Psoas muscle (tissue), 8 donors: ENCODE measurements around the gene SDCCAG8. TPM values are rescaled to one million over a fixed set of nuclear protein-coding genes. Genes with fewer than 3 reads are reported as not detected.

Experiments
- ATAC-seq, 4 donors: fragments of 200-7000 bp; cut with Tn5 transposase; one replicate each; pipeline ENCODE4 v1.9.1; 2020; ENCODE audit warnings: moderate library complexity in 3 of 4, mild to moderate bottlenecking in 2 of 4
- DNase-seq, 2 donors: peaks; one replicate each; pipeline ENCODE4 v3.0.0-alpha.2; 2020
- H3K27ac ChIP-seq: fragments of 200-600 bp; one replicate; pipeline ENCODE4 v1.8.0; 2022
- H3K27me3 ChIP-seq, 3 donors: fragments of 200-600 bp in 1 of 3; one replicate each; pipeline versions ENCODE4 v1.6.1 to v1.8.0; 2013 to 2022; ENCODE audit warnings: low read length in 2 of 3, mild to moderate bottlenecking in 2 of 3, moderate library complexity in 1 of 3; ENCODE audit not compliant: insufficient read depth in 3 of 3
- H3K36me3 ChIP-seq, 2 donors: fragments of 200-600 bp in 1 of 2; one replicate each; pipeline versions ENCODE4 v1.6.1 to v1.8.0; 2013 to 2022; ENCODE audit warnings: low read depth in 1 of 2, mild to moderate bottlenecking in 1 of 2, moderate library complexity in 1 of 2; ENCODE audit not compliant: insufficient read depth in 1 of 2
- H3K4me1 ChIP-seq: fragments of 200-600 bp; one replicate; pipeline ENCODE4 v1.8.0; 2022
- H3K4me3 ChIP-seq: fragments of 200-600 bp; one replicate; pipeline ENCODE4 v1.8.0; 2022; ENCODE audit warnings: mild to moderate bottlenecking
- H3K9me3 ChIP-seq: fragments of 200-600 bp; one replicate; pipeline ENCODE4 v1.8.0; 2022
- CTCF ChIP-seq: fragments of 200-600 bp; IDR thresholded peaks from one replicate; pipeline ENCODE4 v1.8.0; 2022; ENCODE audit warnings: antibody characterized with exemption
- WGBS, 3 donors: extraction: QIAGEN DNeasy Blood & Tissue Kit; methylation state at CpG; one replicate each; pipeline versions ENCODE4 v1.1.6 to v1.1.7; 2013; 5-methylcytosine and 5-hydroxymethylcytosine counted together
- intact Hi-C, 2 donors: fragments of 100-400 bp; cut with DNase I; formaldehyde crosslinking; loops; one replicate each; pipeline versions ENCODE4 v1.11.0 to v1.14.2; 2022
- polyA plus RNA-seq, 3 donors: library from polyadenylated mRNA; stranded (reverse); fragments of 200-250 nt; gene quantifications; one replicate each; pipeline ENCODE4 v1.2.3, GENCODE V29; 2013
- total RNA-seq, 4 donors: library from RNA; stranded (reverse); fragmentation: NEBNext Ultra II Directional in 2 of 4; extraction: Animal tissue kit (Norgen Biotek cat#: 25700) in 2 of 4; gene quantifications; one replicate each; pipeline versions ENCODE4 v1.2.1 to v1.2.4, GENCODE V29; 2021 to 2023
- donor health status: healthy with polysubstance abuse.
- donor health status: DM: no; HTN: no; CAD: no; lungs with moderate emphysema.
- donor health status: Bipolar disorder and iron deficiency.
- donor health status: healthy.
- donor health status: DM: yes; HTN: yes; CAD: no.
- donor health status: DM: no; HTN: no; CAD: no.
- donor health status: DM: no; HTN: no; CAD: no.
- donor health status: DM: yes; HTN: yes; CAD: no.

SDCCAG8 gene
- total and polyA plus RNA-seq, 7 donors = 6.4 to 27.6 (median 20.9) TPM

GRCh38 chr1:243343970-243344937 is 88.4 kb downstream of the SDCCAG8 start:
- ATAC-seq = peak; percentile 40 to 76 (median 56)
- intact Hi-C loops = loop anchor here (2.0 to 10.0 kb wide), 5 partner anchors 65 to 931 kb away; no protein-coding TSS in a partner anchor
- peaks cover 0 to 68% of the 10 kb centered on the region in 2 donors for H3K36me3 ChIP-seq

GRCh38 chr1:243345205-243345604 is 89.4 kb downstream of the SDCCAG8 start:
- intact Hi-C loops = loop anchor here (2.0 to 10.0 kb wide), 3 partner anchors 64 to 930 kb away; no protein-coding TSS in a partner anchor
- WGBS, 3 donors = 76 to 80% (median 78%) methylated on average over 1 of the region's 1 CpG
- Histone ChIP-seq H3K27ac (no peak overlapping the region), H3K9me3 (no peaks in the 10 kb centered on the region), H3K36me3 (peaks cover 0 to 66% of the 10 kb centered on the region in 2 donors), H3K4me3 (no peak overlapping the region), H3K27me3 (no peaks in the 10 kb centered on the region), H3K4me1 (no peaks in the 10 kb centered on the region)
- ATAC-seq (no peak), DNase-seq (no peak)
- TF ChIP-seq CTCF = no peak

More at GRCh38 chr1:243343970-243344937, 88.4 kb downstream of the SDCCAG8 start:
- H3K27ac ChIP-seq = no peak overlapping the region
- WGBS, 3 donors = 58 to 63% (median 61%) methylated on average over 5 of the region's 5 CpGs
- no peaks in the 10 kb centered on the region for H3K27me3 ChIP-seq
- no peaks in the 10 kb centered on the region for H3K4me1 ChIP-seq
- no peaks in the 10 kb centered on the region for H3K9me3 ChIP-seq
- DNase-seq = no peak
- TF ChIP-seq CTCF = peak; percentile 75
- H3K4me3 ChIP-seq = no peak overlapping the region

GRCh38 chr1:243346016-243346415 is 90.2 kb downstream of the SDCCAG8 start:
- no peaks in the 10 kb centered on the region for H3K4me1 ChIP-seq
- DNase-seq = no peak
- H3K4me3 ChIP-seq = no peak overlapping the region
- H3K36me3 ChIP-seq = peaks cover 0 to 65% of the 10 kb centered on the region in 2 donors
- no peak overlapping the region for H3K27ac ChIP-seq
- 77 to 79% (median 78%) methylated on average over 3 of the region's 3 CpGs for WGBS, 3 donors
- H3K27me3 ChIP-seq = no peaks in the 10 kb centered on the region
- intact Hi-C loops = loop anchor here (2.0 to 10.0 kb wide), 3 partner anchors 37 to 929 kb away; no protein-coding TSS in a partner anchor
- no peak for TF ChIP-seq CTCF
- no peaks in the 10 kb centered on the region for H3K9me3 ChIP-seq
- no peak for ATAC-seq

- H3K9me3 ChIP-seq = no peaks in the 10 kb centered on the region
- no peak for DNase-seq
- no peak overlapping the region for H3K4me3 ChIP-seq
- no peak overlapping the region for H3K27ac ChIP-seq
- H3K4me1 ChIP-seq = no peaks in the 10 kb centered on the region
- intact Hi-C loops = loop anchor here (2.0 to 10.0 kb wide), 3 partner anchors 36 to 928 kb away; no protein-coding TSS in a partner anchor
- no peak for ATAC-seq
- no peak for TF ChIP-seq CTCF
- 91 to 94% (median 94%) methylated on average over 3 of the region's 3 CpGs for WGBS, 3 donors
- no peaks in the 10 kb centered on the region for H3K27me3 ChIP-seq
- H3K36me3 ChIP-seq = peaks cover 0 to 65% of the 10 kb centered on the region in 2 donors
Measured at GRCh38 chr1:243346468-243346867, 90.6 kb downstream of the SDCCAG8 start.
